Measurements from ENCODE around the gene EIF5B.

The EIF5B gene

DNA sequence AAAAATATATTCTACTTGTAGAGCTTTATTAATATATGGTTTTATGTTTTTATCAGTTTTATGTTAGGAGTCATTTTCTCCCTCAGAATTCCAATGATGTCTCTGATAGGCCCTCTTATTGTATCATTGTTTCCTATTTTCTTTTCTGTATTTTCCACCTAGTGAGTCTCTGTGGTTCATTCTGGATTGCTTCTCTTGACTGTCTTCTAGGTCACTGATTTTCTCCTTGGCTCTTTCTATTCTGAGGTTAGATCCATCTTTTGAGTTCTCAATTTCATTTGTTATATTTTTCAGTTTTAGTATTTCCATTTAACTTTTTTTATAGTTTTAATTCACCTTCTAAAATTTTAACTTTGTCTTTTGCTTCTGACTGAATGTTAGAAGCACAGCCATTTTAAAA is 37.6 kb downstream of the EIF5B start:
- no peak for DNase-seq

- no peak for DNase-seq
Observed at GRCh38 chr2:99376254-99376864, 39.2 kb downstream of the EIF5B start.

- no peak for DNase-seq
Observed at GRCh38 chr2:99377879-99378278, 40.7 kb downstream of the EIF5B start.

DNA sequence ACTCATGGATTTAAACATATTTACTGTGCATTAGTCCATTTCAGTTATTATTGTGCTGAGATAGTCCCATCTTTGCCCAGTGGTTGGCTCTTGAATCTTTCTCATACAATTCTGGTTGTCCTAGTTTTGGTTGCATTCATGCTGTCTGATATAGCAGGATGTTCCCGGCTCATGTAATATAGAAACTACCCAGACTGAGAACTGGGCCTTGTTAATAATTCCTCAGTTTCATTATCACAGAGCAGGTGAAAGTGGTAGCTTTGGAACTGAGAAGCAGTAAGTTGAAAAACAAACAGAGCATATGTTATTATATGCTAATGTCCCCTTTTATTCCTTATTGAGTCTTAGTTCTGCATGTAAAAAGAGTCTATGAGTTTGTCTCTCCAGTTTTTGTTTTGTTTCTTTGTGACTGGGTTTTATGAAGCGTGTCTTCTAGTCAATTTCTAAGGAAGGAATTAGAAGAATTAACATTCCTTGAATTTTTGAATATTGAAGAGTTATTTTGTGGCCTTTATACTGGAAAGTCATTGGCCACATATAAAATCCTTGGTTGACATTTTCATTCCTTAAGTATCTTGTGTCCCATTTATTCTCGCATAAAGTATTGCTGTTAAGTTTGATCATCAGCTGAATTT is 43.3 kb downstream of the EIF5B start:
- DNase-seq = no peak

- no peak for DNase-seq
Observed at GRCh38 chr2:99382143-99382542, 45.0 kb downstream of the EIF5B start.

- no peak for DNase-seq
Observed at GRCh38 chr2:99386011-99386410, 48.8 kb downstream of the EIF5B start.

GRCh38 chr2:99388892-99389291 is 51.7 kb downstream of the EIF5B start:
- no peak for DNase-seq

- no peak for DNase-seq
Observed at GRCh38 chr2:99389371-99389770, 52.2 kb downstream of the EIF5B start.

GRCh38 chr2:99389946-99390345 is 52.8 kb downstream of the EIF5B start:
- no peak for DNase-seq

DNA sequence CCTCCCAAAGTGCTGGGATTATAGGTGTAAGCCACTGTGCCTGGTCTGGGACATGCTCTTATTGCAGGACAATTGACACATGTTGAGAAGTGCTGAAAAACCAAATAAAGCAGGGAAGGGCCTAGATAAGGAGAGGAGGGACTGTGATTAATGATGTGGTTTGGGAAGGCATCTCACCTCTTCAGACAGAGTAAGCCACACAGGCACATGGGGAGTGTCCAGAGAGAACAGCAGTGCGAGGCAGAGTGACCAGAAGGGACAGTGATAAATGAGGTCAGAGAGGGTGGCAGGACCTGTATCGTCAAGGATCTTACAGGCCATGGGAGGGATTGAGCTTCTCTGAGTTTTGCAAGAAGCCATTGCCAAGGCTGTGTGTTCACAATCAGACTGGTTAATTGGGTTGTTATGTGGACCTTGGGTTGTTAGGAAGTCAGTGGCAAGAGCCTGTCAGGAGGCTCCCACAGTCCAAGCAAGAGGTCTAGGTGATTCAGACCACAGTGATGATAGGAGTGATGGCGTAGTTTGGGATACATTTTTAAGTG is 58.5 kb downstream of the EIF5B start:
- no peak for DNase-seq

- no peak for DNase-seq
Observed at GRCh38 chr2:99397266-99397920, 60.2 kb downstream of the EIF5B start.

DNA sequence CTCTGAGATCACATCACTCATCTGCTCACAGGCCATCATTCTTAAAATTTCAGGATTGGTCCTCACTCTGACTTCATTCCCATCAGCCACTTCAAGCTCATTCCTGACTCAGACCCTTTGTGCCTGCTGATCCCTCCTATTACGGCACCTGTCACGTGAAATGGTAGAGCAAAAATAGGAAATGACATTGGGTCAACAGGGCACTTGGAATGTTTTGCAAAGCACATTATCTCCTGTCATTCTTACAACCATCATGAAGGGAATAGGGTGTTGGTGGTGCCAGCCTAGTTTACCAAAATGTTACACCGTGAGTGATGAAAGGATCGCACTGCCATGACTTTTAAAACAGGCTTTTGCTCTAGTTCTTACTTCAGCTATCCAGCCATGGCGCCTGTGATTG is 61.1 kb downstream of the EIF5B start:
- DNase-seq = no peak

- DNase-seq = no peak
Observed at GRCh38 chr2:99399063-99399462, 61.9 kb downstream of the EIF5B start.

DNA sequence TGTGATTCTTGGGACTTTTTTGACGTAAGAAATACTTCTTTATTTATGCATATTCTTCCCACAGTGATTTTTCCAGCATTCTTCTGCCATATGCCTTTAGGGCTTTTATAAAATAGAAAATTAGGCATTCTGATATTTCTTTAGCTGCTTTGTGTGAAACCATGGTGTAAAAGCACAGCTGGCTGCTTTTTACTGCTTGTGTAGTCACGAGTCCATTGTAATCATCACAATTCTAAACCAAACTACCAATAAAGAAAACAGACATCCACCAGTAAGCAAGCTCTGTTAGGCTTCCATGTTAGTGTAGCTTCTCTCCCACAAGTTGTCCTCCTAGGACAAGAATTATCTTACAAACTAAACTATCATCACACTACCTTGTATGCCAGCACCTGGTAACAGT is 62.6 kb downstream of the EIF5B start:
- DNase-seq = no peak

DNA sequence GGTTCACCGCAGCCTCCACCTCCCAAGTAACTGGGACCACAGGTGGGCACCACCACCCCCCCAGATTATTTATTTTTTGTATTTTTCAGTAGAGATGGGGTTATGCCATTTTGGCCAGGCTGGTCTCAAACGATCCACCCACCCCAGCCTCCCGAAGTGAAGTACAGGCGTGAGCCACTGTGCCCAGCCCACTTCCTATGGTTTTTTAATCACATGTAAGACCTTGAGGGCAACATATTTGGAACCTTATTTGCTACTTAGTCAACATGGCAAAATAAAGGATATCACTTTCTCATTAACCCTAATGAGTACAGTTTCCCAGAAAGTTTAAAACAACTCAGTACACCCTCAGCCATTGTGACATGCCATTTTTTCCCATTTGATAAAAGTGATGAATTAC is 64.7 kb downstream of the EIF5B start:
- no peak for DNase-seq

- no peak for DNase-seq
Observed at GRCh38 chr2:99403084-99403483, 65.9 kb downstream of the EIF5B start.

DNA sequence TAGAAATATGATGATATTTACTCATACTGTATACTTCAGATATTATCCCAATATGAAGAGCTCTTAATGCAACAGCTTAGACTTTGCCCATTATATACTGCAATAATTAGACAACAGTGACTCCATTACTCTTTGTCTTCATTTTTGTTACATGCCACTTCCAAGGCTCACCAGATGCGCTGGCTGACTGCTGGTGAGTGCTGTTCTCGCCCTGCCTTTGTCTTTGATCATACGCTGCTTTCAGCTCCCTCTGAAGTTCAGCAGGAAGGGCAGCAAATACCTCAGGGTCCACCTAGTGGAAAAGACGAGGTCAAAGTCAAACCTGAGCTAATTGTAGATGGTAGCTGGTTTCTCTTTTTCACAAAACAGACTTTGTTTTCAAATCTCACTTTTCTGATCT is 66.3 kb downstream of the EIF5B start:
- no peak for DNase-seq

DNA sequence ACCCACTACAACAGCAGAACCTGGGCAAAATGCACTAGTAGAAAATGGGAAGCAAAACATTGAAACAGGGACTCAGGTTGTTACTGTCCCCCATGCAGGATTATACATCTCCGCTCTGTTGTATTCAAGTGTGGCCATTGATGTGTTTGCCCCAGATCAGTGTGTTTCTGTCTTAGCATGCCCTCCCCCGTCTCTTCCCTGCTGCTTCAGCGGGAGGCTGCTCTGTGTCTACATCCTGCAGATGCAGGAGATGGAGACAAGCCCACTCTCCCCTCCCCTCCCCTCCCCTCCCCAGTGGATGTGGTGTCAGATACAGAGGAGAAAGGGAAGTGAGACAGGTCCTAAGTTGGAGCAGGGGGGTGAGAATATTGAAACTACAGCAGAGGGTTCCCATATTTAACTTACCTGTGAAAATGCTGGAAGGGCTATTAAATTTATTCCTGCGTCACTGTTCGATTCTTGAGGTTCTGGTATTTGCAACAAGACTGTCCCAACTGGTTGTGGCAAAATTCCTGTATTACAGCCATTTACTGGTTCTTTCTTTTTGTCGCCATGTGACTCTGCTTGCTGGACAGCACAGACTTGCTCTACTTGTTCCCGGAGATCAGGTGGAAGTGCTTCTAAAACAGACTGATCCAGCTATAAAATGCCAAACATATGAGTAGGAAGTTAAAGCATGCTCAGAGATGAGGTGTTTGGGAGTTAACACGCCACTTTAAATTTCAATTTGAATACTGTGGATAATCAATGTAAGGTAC is 67.0 kb downstream of the EIF5B start:
- no peak for DNase-seq

- DNase-seq = no peak
Observed at GRCh38 chr2:99404797-99405669, 67.8 kb downstream of the EIF5B start.

DNA sequence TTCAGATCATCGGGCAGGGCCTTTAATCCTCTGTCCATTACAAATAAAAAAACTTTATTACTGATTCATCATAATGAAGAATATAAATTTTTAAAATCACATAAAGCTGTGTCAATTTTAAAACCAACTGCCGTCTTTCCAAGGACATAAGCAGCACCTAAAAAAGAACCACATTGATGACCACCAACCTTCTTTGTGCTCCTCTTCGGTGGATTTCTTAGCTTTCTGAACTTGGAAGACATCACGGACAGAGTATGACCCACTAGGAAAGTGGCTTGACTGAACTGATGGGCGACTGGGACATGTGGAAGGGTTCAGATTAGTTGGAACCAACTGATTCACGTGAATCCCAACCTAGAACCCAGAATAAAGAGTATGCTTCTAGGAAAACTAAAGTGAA is 68.9 kb downstream of the EIF5B start:
- DNase-seq = no peak

GRCh38 chr2:99410276-99410675 is 73.1 kb downstream of the EIF5B start:
- no peak for DNase-seq

DNA sequence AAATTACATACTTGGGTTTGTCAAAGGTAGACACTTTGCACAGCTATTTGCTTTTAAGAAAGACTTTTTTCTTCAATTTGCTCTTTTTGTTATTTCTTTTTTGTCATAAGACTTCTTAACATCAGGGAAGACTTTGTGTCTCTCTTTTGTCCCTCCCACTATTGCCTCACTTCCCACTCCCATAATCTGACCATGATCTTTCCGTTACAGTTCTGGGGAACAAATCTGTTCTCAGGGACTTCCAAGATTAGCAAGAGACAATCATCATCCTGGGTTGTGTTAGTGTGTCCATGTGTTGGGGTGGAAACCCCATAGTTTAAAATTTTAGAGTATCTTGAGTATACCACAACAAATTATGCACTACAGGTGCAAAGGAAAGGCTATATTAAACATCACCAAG is 77.4 kb downstream of the EIF5B start:
- DNase-seq = no peak

DNA sequence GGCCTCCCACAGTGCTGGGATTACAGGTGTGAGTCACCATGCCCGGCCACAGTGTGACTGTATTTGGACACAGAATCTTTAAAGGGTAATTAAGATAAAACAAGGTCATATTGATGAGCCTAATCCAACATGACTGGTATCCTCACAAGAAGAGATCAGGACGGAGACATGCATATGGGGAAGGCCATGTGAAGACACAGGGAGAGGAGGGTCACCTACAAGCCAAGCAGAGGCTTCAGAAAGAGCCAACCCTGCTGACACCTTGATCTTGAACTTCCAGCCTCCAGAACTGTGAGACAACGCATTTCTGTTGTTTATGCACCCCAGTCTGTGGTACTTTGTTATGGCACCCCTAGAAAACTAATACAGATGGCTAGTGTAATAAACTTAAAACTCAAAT is 80.2 kb downstream of the EIF5B start:
- no peak for DNase-seq

Data from NCI-H446 treated with DMSO at 0.1 percent for 48 hours (cell line).